ENCODE results near the gene SUPT20H.

GRCh38 chr13:37069597-37070103 lies 10.2 kb upstream of the SUPT20H start:
- TF ChIP-seq CTCF (conservative IDR thresholded peaks at IDR 0.05; ENCODE audit: low read depth in 2 of 2), result no peak
- no peak for TF ChIP-seq POLR2AphosphoS5 (IDR thresholded peaks at IDR 0.05; ENCODE audit: low read depth)
- no peak for TF ChIP-seq EZH2 (IDR thresholded peaks at IDR 0.05; ENCODE audit: low read depth, unreplicated experiment)
- TF ChIP-seq ZNF114 (CRISPR knock-in tag; IDR thresholded peaks at IDR 0.05), result no peak
- no peak for TF ChIP-seq REST (IDR thresholded peaks at IDR 0.05; ENCODE audit: unreplicated experiment)
- TF ChIP-seq EZH2phosphoT487 (IDR thresholded peaks at IDR 0.05; ENCODE audit: unreplicated experiment), result no peak
- no peak for TF ChIP-seq ETS1 (IDR thresholded peaks at IDR 0.05)
- no peak for TF ChIP-seq STAT1 (IDR thresholded peaks at IDR 0.05; ENCODE audit: unreplicated experiment)
- no peak for TF ChIP-seq ZNF331 (CRISPR knock-in tag; IDR thresholded peaks at IDR 0.05; ENCODE audit: low read depth)
